ENCODE data around the gene MANSC1. TPM values are rescaled to one million over a fixed set of nuclear protein-coding genes. Genes with fewer than 3 reads are reported as not detected.
"Not testable (repeated sequence)": the region's sequence is repeated elsewhere in the genome, so short reads cannot be mapped to it uniquely, and the experiment has no call there.

The MANSC1 gene
- total and polyA plus RNA-seq, 4 experiments from 2014 or later: 0.35 to 1.4 (median 0.47) TPM

GRCh38 chr12:12356467-12356895, 6.4 kb upstream of the MANSC1 start:
- intact Hi-C loops (cut with micrococcal nuclease): loop anchor here (2.0 to 10.0 kb wide), 5 partner anchors 22 to 704 kb away; partner anchors contain the start of genes CDKN1B and HEBP1
- Mint-ChIP-seq H3K4me3 (peak overlapping the region; percentile 90 to 96 (median 95)), H3K9me3 (no peaks in the 10 kb centered on the region), H3K27ac (peak overlapping the region; percentile 89 to 99 (median 98)), H3K27me3 (no peaks in the 10 kb centered on the region), H3K36me3 (peaks cover 3 to 19% of the 10 kb centered on the region in 2 donors), H3K4me1 (peaks cover 23 to 70% (median 37%) of the 10 kb centered on the region in 4 donors)
- H3K4me3 ChIP-seq (ENCODE audit: low read length in 2 of 2): peak overlapping the region; percentile 27 to 90
- peaks cover 40% of the 10 kb centered on the region for H3K4me1 ChIP-seq (ENCODE audit: insufficient read depth, low read length)
- no peaks in the 10 kb centered on the region for H3K27me3 ChIP-seq (ENCODE audit: insufficient read depth, low read length)
- DNase-seq: no peak
- peak overlapping the region; percentile 99 for H3K27ac ChIP-seq (ENCODE audit: low read depth, low read length)
- no peaks in the 10 kb centered on the region for H3K9me3 ChIP-seq (ENCODE audit: control insufficient read depth in 1 of 2, low read length in 2 of 2)
- H3K36me3 ChIP-seq (ENCODE audit: insufficient read depth, low read length): no peaks in the 10 kb centered on the region
- CTCF ChIA-PET (ENCODE audit: partially characterized antibody): interaction anchor here (0.7 to 3.6 kb wide), 14 partner anchors 9 to 431 kb away, joined by 3 to 40 read pairs (median 7); no protein-coding TSS in a partner anchor
- POLR2A ChIA-PET (ENCODE audit: partially characterized antibody): interaction anchor here (0.6 to 7.0 kb wide), 55 partner anchors 10 to 1901 kb away, joined by 3 to 473 read pairs (median 7); partner anchors contain the start of genes CDKN1B, CREBL2, DDX47 and DUSP16

- no peak overlapping the region for H3K4me3 Mint-ChIP-seq
- intact Hi-C loops (cut with micrococcal nuclease): loop anchor here (10.0 kb wide), 2 partner anchors 451 to 651 kb away; partner anchors contain the start of gene HEBP1
- POLR2A ChIA-PET (ENCODE audit: partially characterized antibody): no interaction called here
Observed at GRCh38 chr12:12353807-12354206, 3.8 kb upstream of the MANSC1 start.

GRCh38 chr12:12353276-12353675, 3.2 kb upstream of the MANSC1 start:
- CTCF ChIA-PET (ENCODE audit: partially characterized antibody): no interaction called here

More at GRCh38 chr12:12353807-12354206, 3.8 kb upstream of the MANSC1 start:
- Histone ChIP-seq H3K4me1 (ENCODE audit: insufficient read depth, low read length) (peaks cover 38% of the 10 kb centered on the region), H3K4me3 (ENCODE audit: low read length in 2 of 2) (no peak overlapping the region), H3K27me3 (ENCODE audit: insufficient read depth, low read length) (no peaks in the 10 kb centered on the region), H3K36me3 (ENCODE audit: insufficient read depth, low read length) (no peaks in the 10 kb centered on the region), H3K9me3 (ENCODE audit: control insufficient read depth in 1 of 2, low read length in 2 of 2) (no peaks in the 10 kb centered on the region), H3K27ac (ENCODE audit: low read depth, low read length) (no peak overlapping the region)
- Mint-ChIP-seq H3K9me3 (no peaks in the 10 kb centered on the region), H3K27me3 (no peaks in the 10 kb centered on the region), H3K4me1 (peaks cover 28 to 71% (median 42%) of the 10 kb centered on the region in 4 donors), H3K27ac (peak overlapping the region in 6 of 7 donors; percentile 38 to 67 (median 59)), H3K36me3 (peaks cover 0 to 13% of the 10 kb centered on the region in 2 donors)
- DNase-seq: no peak
- CTCF ChIA-PET (ENCODE audit: partially characterized antibody): no interaction called here

GRCh38 chr12:12351468-12352185, 1.6 kb upstream of the MANSC1 start:
- not testable (repeated sequence) for H3K27ac ChIP-seq (ENCODE audit: low read depth, low read length); H3K36me3 Mint-ChIP-seq; H3K4me3 Mint-ChIP-seq; H3K27me3 Mint-ChIP-seq; H3K27ac Mint-ChIP-seq; H3K27me3 ChIP-seq (ENCODE audit: insufficient read depth, low read length); H3K4me3 ChIP-seq (ENCODE audit: low read length in 2 of 2); H3K9me3 Mint-ChIP-seq; H3K36me3 ChIP-seq (ENCODE audit: insufficient read depth, low read length); DNase-seq; H3K9me3 ChIP-seq (ENCODE audit: control insufficient read depth in 1 of 2, low read length in 2 of 2)
- ChIA-PET CTCF (ENCODE audit: partially characterized antibody) (interaction anchor here (0.9 to 2.0 kb wide), 6 partner anchors 15 to 770 kb away, joined by 3 to 11 read pairs (median 4); no protein-coding TSS in a partner anchor), POLR2A (ENCODE audit: partially characterized antibody) (interaction anchor here (1.6 kb wide), 1 partner anchor 212 kb away, joined by 3 read pairs; no protein-coding TSS in a partner anchor)
- intact Hi-C loops (cut with micrococcal nuclease): loop anchor here (10.0 kb wide), 2 partner anchors 453 to 653 kb away; partner anchors contain the start of gene HEBP1
- peaks cover 30 to 55% (median 37%) of the 10 kb centered on the region in 4 donors for H3K4me1 Mint-ChIP-seq
- peaks cover 25% of the 10 kb centered on the region for H3K4me1 ChIP-seq (ENCODE audit: insufficient read depth, low read length)

More at GRCh38 chr12:12353276-12353675, 3.2 kb upstream of the MANSC1 start:
- H3K36me3 ChIP-seq (ENCODE audit: insufficient read depth, low read length): no peaks in the 10 kb centered on the region
- H3K4me3 ChIP-seq (ENCODE audit: low read length in 2 of 2): no peak overlapping the region
- Mint-ChIP-seq H3K9me3 (no peaks in the 10 kb centered on the region), H3K27me3 (no peaks in the 10 kb centered on the region), H3K4me1 (peaks cover 29 to 66% (median 38%) of the 10 kb centered on the region in 4 donors), H3K4me3 (no peak overlapping the region), H3K27ac (peak overlapping the region; percentile 13 to 74 (median 58)), H3K36me3 (peaks cover 0 to 12% of the 10 kb centered on the region in 2 donors)
- H3K9me3 ChIP-seq (ENCODE audit: control insufficient read depth in 1 of 2, low read length in 2 of 2): no peaks in the 10 kb centered on the region
- intact Hi-C loops (cut with micrococcal nuclease): loop anchor here (10.0 kb wide), 2 partner anchors 452 to 652 kb away; partner anchors contain the start of gene HEBP1
- peaks cover 32% of the 10 kb centered on the region for H3K4me1 ChIP-seq (ENCODE audit: insufficient read depth, low read length)
- DNase-seq: no peak
- POLR2A ChIA-PET (ENCODE audit: partially characterized antibody): no interaction called here
- no peaks in the 10 kb centered on the region for H3K27me3 ChIP-seq (ENCODE audit: insufficient read depth, low read length)
- no peak overlapping the region for H3K27ac ChIP-seq (ENCODE audit: low read depth, low read length)

GRCh38 chr12:12350868-12351463, 924 bp upstream of the MANSC1 start:
- DNase-seq: no peak
- POLR2A ChIA-PET (ENCODE audit: partially characterized antibody): interaction anchor here (1.6 to 3.6 kb wide), 4 partner anchors 8 to 370 kb away, joined by 3 to 22 read pairs (median 6); no protein-coding TSS in a partner anchor
- H3K27ac Mint-ChIP-seq: peak overlapping the region; percentile 5 to 91 (median 75)
- H3K36me3 Mint-ChIP-seq: no peaks in the 10 kb centered on the region
- Histone ChIP-seq H3K9me3 (ENCODE audit: control insufficient read depth in 1 of 2, low read length in 2 of 2) (no peaks in the 10 kb centered on the region), H3K4me1 (ENCODE audit: insufficient read depth, low read length) (peaks cover 19% of the 10 kb centered on the region), H3K36me3 (ENCODE audit: insufficient read depth, low read length) (no peaks in the 10 kb centered on the region), H3K4me3 (ENCODE audit: low read length in 2 of 2) (no peak overlapping the region), H3K27me3 (ENCODE audit: insufficient read depth, low read length) (no peaks in the 10 kb centered on the region), H3K27ac (ENCODE audit: low read depth, low read length) (peak overlapping the region; percentile 58)
- H3K4me1 Mint-ChIP-seq: peaks cover 29 to 48% (median 35%) of the 10 kb centered on the region in 4 donors
- CTCF ChIA-PET (ENCODE audit: partially characterized antibody): interaction anchor here (0.9 to 2.0 kb wide), 7 partner anchors 14 to 770 kb away, joined by 3 to 11 read pairs (median 4); no protein-coding TSS in a partner anchor
- H3K9me3 Mint-ChIP-seq: no peaks in the 10 kb centered on the region
- no peaks in the 10 kb centered on the region for H3K27me3 Mint-ChIP-seq
- intact Hi-C loops (cut with micrococcal nuclease): loop anchor here (1.0 to 10.0 kb wide), 3 partner anchors 17 to 654 kb away; partner anchors contain the start of gene HEBP1
- peak overlapping the region; percentile 31 to 80 (median 73) for H3K4me3 Mint-ChIP-seq

GRCh38 chr12:12338527-12339168, 11.4 kb downstream of the MANSC1 start:
- peaks cover 8 to 22% (median 10%) of the 10 kb centered on the region in 4 donors for H3K4me1 Mint-ChIP-seq
- H3K4me3 ChIP-seq (ENCODE audit: low read length in 2 of 2): no peak overlapping the region
- H3K4me1 ChIP-seq (ENCODE audit: insufficient read depth, low read length): peaks cover 9% of the 10 kb centered on the region
- H3K4me3 Mint-ChIP-seq: peak overlapping the region in 2 of 8 donors; percentile 13 to 46
- no peaks in the 10 kb centered on the region for H3K27me3 ChIP-seq (ENCODE audit: insufficient read depth, low read length)
- H3K36me3 ChIP-seq (ENCODE audit: insufficient read depth, low read length): no peaks in the 10 kb centered on the region
- ChIA-PET CTCF (ENCODE audit: partially characterized antibody) (interaction anchor here (0.6 to 1.6 kb wide), 3 partner anchors 9 to 437 kb away, joined by 3 to 6 read pairs (median 3); no protein-coding TSS in a partner anchor), POLR2A (ENCODE audit: partially characterized antibody) (interaction anchor here (0.9 to 1.8 kb wide), 4 partner anchors 11 to 223 kb away, joined by 3 to 8 read pairs (median 4); partner anchors contain the start of genes BORCS5 and MANSC1)
- no peaks in the 10 kb centered on the region for H3K9me3 Mint-ChIP-seq
- H3K27me3 Mint-ChIP-seq: no peaks in the 10 kb centered on the region
- intact Hi-C loops (cut with micrococcal nuclease): no loop called here
- no peak overlapping the region for H3K27ac Mint-ChIP-seq
- H3K27ac ChIP-seq (ENCODE audit: low read depth, low read length): no peak overlapping the region
- no peaks in the 10 kb centered on the region for H3K9me3 ChIP-seq (ENCODE audit: control insufficient read depth in 1 of 2, low read length in 2 of 2)
- H3K36me3 Mint-ChIP-seq: peaks cover 0 to 3% of the 10 kb centered on the region in 2 donors
- no peak for DNase-seq
